HG03039 (cell line): Measurements from ENCODE around the gene RAB3A.
A peak's percentile ranks its signal among the peaks of the same experiment; 100 is the strongest.
"Not testable (repeated sequence)": the region's sequence is repeated elsewhere in the genome, so short reads cannot be mapped to it uniquely, and the experiment has no call there.

Experiments
- ATAC-seq: cut with Tn5 transposase; IDR thresholded peaks from one replicate; pipeline ENCODE4 v1.9.1; 2021; ENCODE audit warnings: mild to moderate bottlenecking, moderate library complexity; ENCODE audit not compliant: unreplicated experiment

RAB3A gene

DNA sequence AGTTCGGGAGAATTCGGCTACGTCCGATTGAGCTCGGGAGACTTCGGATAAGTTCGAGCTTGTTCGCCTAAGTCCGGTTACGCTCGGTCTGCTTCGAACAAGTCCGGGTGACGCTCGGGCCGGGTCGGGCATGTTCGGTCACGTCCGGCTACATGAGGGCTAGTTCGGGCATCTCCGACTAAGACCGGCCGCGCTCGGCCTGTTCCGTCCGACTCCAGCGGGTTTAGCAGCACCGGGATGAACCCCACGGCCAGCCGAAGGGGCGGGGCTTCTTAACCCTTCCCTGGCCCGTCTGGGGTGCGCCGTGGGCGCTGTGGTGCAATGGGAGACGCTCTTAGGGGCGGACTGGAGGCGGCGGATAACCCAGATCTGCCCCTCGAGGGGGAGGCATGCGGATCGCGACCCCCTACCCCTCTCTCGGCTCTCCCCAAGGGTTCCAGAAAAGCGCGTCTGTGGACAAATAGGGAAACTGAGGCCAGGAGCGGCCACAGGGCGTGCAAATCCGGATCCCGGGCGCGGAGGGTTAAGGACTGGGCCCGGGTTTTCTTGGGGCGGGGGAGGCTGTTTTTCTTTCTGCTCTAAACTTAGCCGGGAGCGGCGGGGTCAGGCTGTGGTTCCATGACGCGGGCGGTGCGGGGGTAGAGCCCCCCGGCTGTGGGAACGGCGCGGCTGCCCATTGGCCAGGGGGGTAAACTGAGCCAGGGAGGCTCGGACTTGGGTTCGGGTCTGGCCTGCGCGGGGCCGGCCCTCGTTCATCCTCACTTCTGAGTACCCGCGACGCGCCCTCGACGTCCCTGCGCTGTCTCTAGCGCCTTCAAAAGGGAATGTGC is 20.9 kb upstream of the RAB3A start:
- peak; percentile 79 for ATAC-seq

DNA sequence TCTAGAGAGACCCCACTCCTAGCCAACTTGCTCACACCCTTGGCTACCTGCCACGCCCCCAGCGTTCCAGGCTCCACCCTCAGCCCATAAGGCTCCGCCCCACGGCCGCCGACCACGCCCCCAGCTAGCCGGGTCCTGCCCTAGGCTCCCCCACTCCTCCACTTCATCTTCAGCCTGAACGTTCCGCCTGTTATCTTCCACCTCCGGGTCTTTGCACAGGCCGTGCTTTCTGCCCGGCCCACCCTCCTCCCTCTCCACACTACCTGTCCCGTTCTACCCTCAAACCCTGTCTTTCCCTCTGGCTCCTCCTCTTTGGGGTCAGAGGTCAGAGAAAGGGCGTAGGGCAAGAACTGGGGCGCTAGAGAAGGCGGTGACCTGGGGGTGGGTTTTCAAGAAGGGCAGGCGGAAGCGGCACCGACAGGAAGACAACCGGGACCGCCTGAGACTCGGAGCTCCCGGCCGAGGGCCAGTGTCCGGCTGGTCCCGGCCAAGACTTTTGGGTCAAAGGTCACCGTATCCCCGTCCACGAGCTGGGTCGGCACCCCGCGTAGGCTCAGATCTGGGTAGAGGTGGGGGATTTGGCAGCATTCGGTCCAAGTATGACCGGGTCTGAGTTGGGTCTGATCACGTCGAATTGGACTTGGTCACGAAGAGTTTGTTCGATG is 20.1 kb upstream of the RAB3A start:
- no peak for ATAC-seq

DNA sequence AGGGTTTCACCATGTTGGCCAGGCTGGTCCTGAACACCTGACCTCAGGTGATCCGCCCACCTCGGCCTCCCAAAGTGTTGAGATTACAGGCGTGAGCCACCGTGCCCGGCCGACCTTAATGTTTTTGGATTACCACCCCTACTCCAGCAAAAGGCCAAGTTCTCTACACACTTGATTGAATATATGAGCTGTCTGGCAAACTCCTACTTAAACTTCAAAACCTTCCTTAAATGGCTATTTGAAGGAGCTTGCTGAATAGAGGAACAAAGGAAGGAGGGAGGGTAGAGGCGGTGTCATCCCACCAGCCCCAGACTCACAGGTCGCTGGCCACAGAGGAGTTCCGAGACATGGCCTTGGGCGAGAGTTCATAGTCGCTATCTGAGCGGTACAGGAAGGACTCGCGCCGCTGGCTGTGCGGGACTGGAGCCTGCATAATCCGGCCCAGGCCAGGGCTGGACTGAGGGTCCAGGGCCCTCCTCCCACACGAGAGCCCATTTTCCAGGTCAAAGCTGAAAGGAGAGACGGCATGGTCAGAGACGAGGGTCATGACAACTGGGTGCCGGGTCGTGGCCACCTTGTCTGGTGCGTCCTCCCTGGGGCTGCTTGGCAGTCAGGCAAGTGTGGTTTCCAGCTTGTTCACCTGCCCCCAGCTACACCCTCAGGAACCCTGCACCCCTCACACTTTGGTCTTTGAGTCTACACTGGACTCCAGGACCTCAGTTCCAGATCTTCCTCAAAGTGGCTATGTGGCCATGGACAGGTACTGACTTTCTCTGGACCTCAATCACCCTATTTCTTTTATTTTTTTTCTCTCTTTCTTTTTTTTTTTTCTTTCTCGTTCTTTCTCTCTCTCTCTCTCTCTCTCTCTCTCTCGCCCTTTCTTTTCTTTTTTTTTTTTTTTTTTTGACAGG is 18.2 kb upstream of the RAB3A start:
- no peak for ATAC-seq

DNA sequence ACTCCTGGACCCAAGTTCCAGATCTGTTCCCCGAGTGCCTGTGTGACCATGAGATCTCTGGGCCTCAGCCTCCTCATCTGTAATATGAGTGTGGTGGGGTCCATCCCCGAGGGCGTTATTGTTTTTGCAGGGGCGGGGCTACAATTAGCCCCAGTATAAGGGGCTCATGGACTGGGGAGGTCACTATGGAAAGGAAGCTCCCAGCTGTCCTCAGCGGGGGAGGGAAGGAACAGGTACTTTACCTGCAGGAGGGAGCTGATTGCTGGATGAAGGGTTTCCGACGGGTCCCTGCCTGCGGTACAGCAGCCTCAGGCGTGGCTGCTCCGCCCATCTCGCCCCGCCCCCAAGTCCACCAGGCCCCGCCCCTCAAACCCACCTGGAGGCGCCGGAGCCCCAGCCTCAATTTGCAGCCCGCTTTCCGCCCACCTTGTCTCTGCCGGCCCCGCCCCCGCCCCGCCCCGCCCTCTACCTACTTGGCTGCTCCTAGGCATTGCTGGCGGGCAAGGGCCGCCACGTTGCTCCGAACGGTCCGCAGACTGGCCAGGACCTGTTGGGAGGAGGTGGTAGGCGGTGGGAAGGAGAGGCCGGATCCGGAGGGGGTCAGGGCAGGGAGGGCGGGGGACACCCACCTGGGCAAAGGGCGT is 16.9 kb upstream of the RAB3A start:
- no peak for ATAC-seq

DNA sequence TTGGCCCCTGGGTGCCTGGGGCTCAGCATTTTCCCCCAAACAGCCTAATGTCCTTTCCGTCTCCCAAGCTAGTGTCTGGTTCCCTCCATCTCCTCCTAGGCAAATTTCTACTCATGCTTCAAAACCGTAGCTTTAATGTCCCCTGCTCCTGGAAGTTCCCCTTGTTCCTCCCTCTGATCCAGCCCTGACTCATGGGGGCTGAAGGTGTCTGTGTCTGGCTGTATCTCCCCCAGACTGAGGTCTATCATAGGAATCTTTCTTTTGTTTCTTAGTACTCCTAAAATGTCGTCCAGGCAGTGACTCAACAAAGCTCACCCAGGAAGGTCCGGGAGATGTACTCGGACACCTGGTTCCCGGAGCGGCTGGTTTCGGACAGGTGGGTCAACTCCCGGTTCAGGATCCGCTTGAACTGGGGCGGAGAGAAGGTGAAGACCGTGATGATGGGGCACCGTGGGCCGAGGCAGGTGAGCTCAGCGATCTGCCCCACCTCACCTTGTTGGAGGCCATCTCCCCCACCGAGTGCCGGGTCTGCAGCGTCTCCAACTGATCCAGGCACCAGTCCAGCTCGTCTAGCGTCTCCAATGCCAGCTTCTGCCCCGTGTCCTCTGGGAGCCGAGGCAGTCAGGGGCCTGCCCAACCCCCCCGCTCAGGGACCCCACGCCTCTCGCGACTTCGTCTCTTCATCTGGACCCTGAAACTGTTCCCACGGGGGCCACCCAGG is 16.2 kb upstream of the RAB3A start:
- ATAC-seq = no peak

DNA sequence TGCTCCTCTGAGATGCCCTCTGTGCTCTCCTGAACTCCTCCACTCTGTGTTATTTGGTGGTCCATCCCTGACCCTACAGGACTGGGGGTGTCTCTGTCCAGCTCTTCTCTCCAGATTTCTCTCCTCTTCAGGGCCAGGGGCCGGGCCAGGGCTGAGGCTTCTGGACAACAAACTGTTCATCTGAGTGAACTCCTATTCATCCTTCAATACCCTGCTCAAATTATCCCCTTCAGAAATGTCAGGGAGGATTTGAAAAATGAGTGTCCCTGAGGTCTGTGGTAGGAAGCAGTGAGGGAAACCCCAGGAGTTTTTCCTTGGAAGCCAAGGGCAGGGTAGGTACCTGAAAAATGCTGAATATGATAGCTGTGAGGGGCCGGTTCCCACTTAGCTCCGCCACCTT is 14.8 kb upstream of the RAB3A start:
- ATAC-seq = no peak

DNA sequence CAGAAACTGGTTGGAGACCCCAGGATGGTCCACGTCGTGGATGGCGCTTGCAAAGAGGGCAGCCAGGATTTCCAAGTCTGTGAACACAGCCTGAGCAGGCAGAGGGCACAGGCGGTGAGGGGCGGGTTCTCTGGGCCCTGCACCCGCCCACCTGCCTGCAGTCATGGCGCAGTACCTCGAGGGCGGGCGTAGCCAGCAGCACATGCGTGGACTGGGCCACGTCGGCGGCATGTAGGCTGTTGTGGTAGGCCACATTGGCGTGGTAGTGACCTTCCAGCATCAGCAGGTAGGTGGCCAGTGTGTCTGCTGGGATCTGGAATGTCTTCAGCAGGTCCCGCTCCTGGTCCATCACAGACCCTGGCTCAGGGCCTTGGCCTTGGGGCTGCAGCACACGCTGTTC is 14.3 kb upstream of the RAB3A start:
- no peak for ATAC-seq

DNA sequence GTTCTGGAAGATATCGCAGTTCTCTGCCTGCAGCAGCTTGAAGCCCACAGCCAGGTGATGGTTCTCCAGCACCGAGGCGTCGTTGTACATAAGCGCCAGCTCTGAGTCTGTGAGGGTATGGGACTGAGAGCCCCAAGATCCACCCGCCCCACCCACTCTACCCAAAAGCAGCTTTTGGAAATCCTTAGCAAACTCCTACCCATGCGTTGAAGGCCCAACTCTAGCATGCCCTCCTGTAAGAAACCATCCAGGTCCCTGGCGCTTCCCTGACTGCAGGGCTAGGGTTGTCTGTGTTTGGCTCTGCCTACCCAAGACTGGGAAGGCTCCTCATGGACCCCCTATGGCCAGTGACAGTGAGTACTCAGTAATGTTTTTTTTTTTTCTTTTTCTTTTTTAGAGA is 12.9 kb upstream of the RAB3A start:
- ATAC-seq = no peak

DNA sequence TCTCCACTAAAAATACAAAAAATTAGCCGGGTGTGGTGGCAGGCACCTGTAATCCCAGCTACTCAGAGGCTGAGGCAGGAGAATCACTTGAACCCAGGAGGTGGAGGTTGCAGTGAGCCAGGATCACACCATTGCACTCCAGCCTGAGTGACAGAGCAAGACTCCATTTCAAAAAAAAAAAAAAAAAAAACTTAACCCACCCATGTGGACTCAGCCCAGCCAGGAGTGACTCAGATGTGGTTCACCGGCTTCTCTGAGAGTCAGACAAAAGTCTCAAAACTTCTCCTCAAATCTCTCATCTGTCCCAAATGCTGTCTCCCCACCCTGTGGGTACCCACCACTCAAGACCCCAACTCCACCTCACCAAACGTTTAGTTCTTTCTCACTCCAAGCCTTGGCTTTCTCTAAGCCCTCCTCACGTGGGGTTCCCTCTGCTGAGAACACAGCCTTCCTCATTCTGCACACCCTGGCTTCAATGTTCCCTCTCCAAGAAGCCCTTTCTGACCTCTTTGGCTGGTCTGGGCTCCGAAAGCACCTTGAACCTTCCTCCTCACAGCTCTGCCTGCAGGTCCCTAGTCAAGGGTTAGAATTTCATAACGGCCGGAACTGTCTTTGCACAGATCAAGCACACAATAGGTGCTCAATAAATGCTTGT is 11.1 kb upstream of the RAB3A start:
- ATAC-seq = no peak

DNA sequence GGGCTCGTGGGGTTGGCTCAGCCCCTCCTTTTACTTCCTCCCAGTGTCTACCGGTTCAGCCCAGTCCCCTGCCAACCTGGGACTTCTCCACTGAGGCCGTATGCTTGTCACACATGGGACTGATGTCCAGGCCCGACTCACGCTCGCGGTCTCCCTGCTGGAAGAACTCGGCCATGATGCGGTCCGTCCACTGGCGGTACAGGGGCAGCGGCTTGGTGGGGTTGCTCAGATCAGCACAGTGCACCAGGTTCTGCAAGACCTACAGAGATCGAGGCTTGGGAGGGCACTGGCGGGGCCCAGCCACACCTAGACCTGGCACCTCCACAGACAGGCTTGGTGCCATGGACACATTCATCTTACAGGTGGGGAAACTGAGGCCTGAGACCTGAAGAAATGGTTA is 7.8 kb upstream of the RAB3A start:
- no peak for ATAC-seq

DNA sequence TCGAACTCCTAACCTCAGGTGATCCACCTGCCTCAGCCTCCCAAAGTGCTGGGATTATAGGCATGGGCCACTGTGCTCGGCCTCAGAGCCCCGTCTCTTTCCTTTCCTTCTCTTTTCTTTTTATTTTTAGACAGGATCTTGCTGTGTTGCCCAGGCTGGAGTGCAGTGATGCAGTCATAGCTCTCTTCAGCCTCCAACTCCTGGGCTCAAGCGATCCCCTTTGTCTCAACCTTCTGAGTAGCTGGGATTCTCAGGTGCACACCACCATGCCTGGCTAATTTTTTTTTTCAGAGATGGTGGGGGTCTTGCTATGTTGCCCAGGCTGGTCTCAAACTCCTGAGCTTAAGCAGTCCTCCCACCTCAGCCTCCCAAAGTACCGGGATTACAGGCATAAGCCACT is 6.1 kb upstream of the RAB3A start:
- ATAC-seq = not testable (repeated sequence)

DNA sequence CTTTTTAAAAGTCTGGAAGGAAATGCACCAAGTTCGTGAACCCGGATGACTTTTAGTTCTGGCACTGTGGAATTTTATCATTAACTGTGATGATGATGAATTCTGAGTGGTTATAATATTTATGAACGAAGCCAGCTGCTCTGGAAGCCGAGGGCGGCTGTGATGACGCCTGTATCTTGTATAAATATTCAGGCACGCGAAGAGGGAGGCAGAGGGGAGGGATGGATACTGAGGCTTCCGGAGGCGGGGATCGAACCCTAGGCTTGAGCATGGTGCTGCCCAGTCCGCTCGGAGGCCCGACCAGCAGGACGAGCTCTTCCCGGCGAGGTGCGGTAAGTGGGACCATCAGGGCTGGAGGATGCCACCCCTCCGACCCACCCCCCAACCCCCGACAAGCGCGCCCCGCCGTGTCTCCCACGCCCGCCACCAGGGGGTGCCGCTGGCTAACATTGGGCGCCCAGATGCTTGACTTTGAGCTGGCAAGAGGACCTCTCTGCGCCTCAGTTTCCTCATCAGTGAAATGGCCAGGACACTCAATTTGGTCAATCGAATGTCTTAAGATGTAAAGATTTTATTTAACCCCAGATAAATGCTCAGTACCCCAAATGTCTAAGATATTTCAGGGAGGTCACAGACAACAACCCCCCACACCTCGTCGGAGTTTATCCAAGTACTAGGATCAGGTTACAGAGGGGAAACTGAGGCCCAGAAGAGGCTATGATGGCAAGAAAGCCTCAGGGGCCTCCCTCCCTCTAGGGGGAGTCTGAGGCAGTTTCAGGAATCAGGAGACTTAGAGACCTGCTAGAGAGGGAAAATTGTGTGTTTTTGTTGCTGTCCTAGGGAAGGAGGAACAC is 4.5 kb upstream of the RAB3A start:
- no peak for ATAC-seq

DNA sequence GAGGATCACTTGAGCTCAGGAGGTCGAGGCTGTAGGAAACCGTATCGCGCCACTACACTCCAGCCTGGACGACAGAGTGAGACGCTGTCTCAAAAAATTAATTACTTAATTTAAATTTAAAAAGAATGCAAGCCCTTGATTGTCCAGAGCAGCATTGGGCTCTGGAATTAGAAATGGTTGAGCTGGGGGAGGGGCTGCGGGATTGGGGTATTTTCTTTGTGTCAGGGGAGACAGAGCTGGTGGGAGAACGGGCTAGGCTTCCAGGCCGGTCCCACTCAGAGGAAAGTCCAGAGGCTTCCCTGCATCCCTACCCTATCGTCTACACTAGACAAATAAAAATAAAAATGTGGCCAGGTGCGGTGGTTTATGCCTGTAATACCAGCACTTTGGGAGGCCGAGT is 2.2 kb upstream of the RAB3A start:
- no peak for ATAC-seq

DNA sequence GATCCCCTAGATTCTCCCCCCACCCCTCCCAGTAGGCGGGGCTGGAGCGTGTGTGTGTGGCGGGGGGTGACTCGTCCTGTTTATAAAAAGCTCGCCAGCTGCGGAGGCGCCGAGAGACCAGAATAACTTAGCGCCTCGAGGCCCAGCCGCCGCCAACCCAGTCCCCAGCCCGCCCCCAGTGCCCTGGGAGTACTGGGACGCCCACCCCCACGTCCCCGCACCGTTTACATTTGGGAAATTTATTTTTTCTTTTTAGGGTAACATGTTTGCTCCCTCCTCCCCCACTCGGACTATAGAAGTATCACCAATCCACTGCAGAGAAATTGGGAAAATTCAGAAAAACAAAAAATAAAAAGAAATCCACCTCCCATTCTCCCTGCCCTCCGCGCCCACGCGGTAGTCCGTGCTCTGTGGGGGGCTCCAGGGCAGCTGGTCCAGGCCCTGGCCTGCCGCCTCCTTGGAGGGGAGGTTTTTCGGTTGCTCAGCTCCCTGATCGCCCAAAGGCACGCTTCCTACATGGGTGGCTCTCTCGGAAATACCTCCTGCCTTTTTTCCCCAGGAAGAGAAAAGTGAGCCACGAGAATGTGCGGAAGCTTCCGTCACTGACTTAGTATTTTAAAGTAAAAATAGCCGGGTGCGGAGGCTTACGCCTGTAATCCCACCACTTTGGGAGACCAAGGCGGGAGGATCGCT is 1.5 kb upstream of the RAB3A start:
- no peak for ATAC-seq

DNA sequence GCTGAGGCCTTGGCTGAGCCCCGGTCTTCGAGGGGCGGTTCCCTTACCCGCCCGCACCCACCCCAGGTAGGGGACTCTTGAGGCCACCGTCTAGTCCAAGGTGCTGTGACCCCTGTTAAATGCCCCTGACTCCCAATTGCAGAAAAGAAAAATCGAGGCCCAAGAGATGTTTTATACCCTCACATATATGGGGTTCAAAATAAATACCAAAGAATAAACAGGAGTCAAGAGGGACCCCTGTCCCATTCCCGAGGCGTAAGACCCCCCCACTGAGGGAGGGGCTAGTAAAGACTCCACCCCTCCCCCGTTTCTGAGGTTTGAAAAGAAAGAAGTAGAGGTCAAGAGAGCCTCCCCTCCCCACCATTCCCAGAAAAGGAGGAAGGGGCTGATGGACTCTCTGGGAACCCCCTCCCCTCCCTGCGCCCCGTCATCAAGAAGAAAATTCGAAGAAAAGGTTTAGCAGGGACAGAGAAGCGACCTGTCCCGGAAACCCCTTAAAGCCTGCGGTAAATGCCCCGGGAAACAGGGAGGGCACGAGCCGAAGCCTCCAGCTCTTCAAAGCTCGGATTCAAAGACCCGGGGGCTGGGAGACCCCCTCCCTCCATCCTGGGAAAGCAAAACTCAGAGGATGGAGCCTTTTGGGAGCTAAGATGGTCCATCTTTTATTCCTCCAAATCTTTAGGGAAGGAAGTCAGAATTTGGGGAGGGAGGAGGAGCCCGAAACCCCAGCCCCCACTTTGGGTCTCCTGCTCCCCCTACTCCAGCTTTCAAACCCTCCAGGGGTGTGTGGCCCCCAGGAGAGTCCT is 755 bp upstream of the RAB3A start:
- ATAC-seq = peak; percentile 13

DNA sequence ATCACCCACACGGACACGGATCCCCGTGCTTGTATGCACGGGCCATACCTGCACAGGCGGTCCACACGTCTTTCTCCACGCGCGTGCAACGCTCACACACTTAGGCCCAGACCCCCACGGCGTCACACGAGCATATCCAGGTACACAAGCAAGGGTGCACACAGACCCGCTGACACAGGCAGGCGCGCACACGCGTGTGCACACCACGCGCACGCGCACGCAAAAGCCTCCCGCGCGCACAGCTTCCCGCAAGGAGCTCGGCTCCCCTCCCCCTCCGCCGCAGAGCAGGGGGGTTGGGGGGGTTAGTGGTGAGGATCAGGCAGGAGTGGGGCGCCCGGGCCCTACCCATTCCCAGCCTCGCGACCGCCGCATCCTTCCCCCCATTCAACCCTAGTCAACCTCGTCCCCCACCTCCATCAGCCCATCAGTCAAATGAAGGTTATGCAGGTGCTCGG is 407 bp downstream of the RAB3A start:
- no peak for ATAC-seq

DNA sequence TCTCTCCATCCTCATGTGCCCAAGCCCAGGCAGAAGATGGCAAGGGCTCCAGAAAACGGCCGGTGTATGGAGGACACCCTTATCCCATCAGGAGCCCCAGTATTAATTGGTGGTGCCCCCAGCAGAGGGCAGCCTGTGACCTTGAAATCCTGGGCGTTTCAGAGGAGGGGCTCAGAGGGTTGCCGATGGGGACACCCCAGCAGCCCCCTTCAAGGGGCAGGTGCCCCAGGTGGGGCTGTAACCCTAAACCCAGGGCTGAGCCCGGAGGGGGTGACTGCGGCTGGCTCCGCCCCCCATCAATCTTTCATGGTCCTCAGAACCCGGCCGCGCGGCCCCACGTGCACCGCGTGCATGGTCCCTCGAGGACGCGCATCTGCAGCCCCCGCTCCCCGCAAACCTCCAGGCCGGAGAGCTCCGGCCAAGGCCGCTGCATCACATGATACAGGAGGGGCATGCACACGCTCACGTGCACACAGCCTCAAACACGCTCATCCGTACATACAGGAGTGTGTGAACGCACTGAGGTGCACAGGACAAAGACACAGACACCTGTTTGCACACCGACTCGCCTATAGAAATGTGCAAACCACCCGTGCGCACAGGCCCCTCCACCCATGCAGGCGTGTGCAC is 949 bp downstream of the RAB3A start:
- no peak for ATAC-seq
